ENCODE results near the gene EPDR1. TPM values are rescaled to one million over a fixed set of nuclear protein-coding genes. Genes with fewer than 3 reads are reported as not detected.

EPDR1 gene
- total RNA-seq, 1 donor from 2014 or later, result 39.3 TPM

DNA sequence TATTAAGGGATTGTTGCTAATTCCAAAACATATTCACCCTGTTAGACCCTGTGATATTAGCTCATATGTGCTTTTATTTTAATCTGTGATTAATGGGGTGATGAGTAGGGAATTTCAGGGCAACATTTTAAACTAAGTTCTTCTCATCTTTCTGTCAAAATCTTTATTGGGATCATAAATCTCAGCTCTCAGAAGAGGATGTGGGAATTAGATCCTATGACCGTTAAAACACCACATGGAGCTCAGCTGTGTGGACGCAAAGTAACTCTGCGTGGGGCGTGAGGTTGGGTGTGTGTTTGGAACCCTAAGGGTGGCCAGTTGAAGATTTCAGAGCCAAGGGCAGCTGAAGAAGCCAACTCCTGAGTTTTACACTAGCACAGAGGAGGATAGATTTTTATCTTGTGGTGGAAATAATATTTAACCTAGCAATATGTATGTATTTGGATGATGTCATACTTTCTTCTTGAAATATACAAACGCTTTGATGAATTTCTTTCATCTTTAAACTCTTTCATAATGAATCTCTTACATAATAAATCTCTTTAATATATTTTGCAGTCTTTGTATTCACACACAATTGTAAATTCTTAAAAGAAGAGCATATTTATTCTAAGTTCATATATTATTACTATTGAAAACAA lies 64.4 kb downstream of the EPDR1 start:
- no peak for DNase-seq (ENCODE audit: low read depth)
- no peak overlapping the region for H3K4me3 ChIP-seq (ENCODE audit: low read depth, low read length)
- TF ChIP-seq CTCF (conservative IDR thresholded peaks at IDR 0.05; ENCODE audit: low read depth, low read length), result no peak

GRCh38 chr7:37986908-37987330 lies 66.5 kb downstream of the EPDR1 start:
- H3K4me3 ChIP-seq (ENCODE audit: low read depth, low read length), result no peak overlapping the region
- no peak for DNase-seq (ENCODE audit: low read depth)
- no peak for TF ChIP-seq CTCF (conservative IDR thresholded peaks at IDR 0.05; ENCODE audit: low read depth, low read length)

DNA sequence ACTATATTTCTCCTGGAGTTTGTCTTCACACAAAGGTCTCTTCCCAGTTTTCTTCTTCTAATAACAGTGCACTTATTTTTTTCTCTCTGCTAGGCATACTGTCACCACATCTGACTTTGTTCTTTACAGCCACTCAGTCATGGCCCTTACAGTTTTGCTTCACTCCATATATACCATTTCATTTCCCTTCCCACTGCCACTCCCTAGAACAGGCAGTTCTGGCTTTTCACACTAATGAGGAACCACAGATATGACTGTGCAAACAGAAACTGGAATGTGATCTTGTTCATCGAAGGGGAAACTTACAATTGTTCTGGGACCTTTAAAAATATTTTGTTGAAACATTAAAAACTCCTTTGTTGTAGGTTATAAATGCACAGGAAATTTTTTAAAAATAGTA lies 67.3 kb downstream of the EPDR1 start:
- DNase-seq (ENCODE audit: low read depth), result no peak
- H3K4me3 ChIP-seq (ENCODE audit: low read depth, low read length), result no peak overlapping the region
- no peak for TF ChIP-seq CTCF (conservative IDR thresholded peaks at IDR 0.05; ENCODE audit: low read depth, low read length)

GRCh38 chr7:37988721-37989650 lies 68.5 kb downstream of the EPDR1 start:
- no peak for DNase-seq (ENCODE audit: low read depth)
- H3K4me3 ChIP-seq (ENCODE audit: low read depth, low read length), result no peak overlapping the region
- TF ChIP-seq CTCF (conservative IDR thresholded peaks at IDR 0.05; ENCODE audit: low read depth, low read length), result no peak

- no peak for DNase-seq (ENCODE audit: low read depth)
- TF ChIP-seq CTCF (conservative IDR thresholded peaks at IDR 0.05; ENCODE audit: low read depth, low read length), result no peak
Observed at GRCh38 chr7:37990337-37990736, 69.9 kb downstream of the EPDR1 start.

GRCh38 chr7:37993060-37993501 lies 72.6 kb downstream of the EPDR1 start:
- no peak for DNase-seq (ENCODE audit: low read depth)
- TF ChIP-seq CTCF (conservative IDR thresholded peaks at IDR 0.05; ENCODE audit: low read depth, low read length), result no peak
- no peak overlapping the region for H3K4me3 ChIP-seq (ENCODE audit: low read depth, low read length)

More at GRCh38 chr7:37990337-37990736, 69.9 kb downstream of the EPDR1 start:
- no peak overlapping the region for H3K4me3 ChIP-seq (ENCODE audit: low read depth, low read length)
